SK-N-SH treated with all-trans-retinoic acid at 6 μM for 48 hours (cell line): ENCODE data around the gene PAQR6.

ENCODE experiments used
- ARNTL ChIP-seq: fragments of 450-650 bp; formaldehyde crosslinking; IDR thresholded peaks from 2 replicates; pipeline ENCODE4 v1.5.0; 2020; ENCODE audit warnings: low read depth, mild to moderate bottlenecking, moderate library complexity, borderline replicate concordance
- CREB5 ChIP-seq: fragments of 250-450 bp; sonication (Bioruptor Pico); IDR thresholded peaks from 2 replicates; pipeline ENCODE4 v1.5.1; 2020; ENCODE audit warnings: low read depth, mild to moderate bottlenecking, moderate library complexity
- TCF4 ChIP-seq: fragments of 250-450 bp; sonication (Bioruptor Pico); IDR thresholded peaks from 2 replicates; pipeline ENCODE4 v1.8.0; 2021; ENCODE audit warnings: mild to moderate bottlenecking, moderate library complexity, borderline replicate concordance
- TOX ChIP-seq: fragments of 250-450 bp; sonication (Bioruptor Pico); IDR thresholded peaks from 2 replicates; pipeline ENCODE4 v1.8.0; 2021; ENCODE audit warnings: mild to moderate bottlenecking, moderate library complexity, borderline replicate concordance
- ZFP3 ChIP-seq: fragments of 250-450 bp; sonication (Bioruptor Pico); IDR thresholded peaks from 2 replicates; pipeline ENCODE4 v1.5.0; 2020; ENCODE audit warnings: mild to moderate bottlenecking, moderate library complexity
- ZFP30 ChIP-seq: fragments of 450-650 bp; formaldehyde crosslinking; IDR thresholded peaks from 2 replicates; pipeline ENCODE4 v1.5.0; 2022; ENCODE audit warnings: mild to moderate bottlenecking, moderate library complexity
- ZNF70 ChIP-seq: fragments of 450-650 bp; formaldehyde crosslinking; IDR thresholded peaks from 2 replicates; pipeline ENCODE4 v1.5.0; 2020; ENCODE audit warnings: mild to moderate bottlenecking, moderate library complexity
- ZNF8 ChIP-seq: fragments of 450-650 bp; formaldehyde crosslinking; IDR thresholded peaks from 2 replicates; pipeline ENCODE4 v1.5.0; 2020; ENCODE audit warnings: mild to moderate bottlenecking, moderate library complexity

- no peak for TF ChIP-seq ZFP3 (CRISPR knock-in tag)
- no peak for TF ChIP-seq ZFP30 (CRISPR knock-in tag)
- no peak for TF ChIP-seq CREB5 (CRISPR knock-in tag)
- TF ChIP-seq ZNF70 = no peak
- TF ChIP-seq TCF4 (CRISPR knock-in tag) = no peak
- no peak for TF ChIP-seq TOX (CRISPR knock-in tag)
- no peak for TF ChIP-seq ZNF8
- no peak for TF ChIP-seq ARNTL
Measured at GRCh38 chr1:156266051-156266450, 18.2 kb upstream of the PAQR6 start.
